ENCODE measurements around the gene GSTCD. TPM values are rescaled to one million over a fixed set of nuclear protein-coding genes. Genes with fewer than 3 reads are reported as not detected.

GSTCD gene
- total RNA-seq, 1 experiment from 2014 or later, result 22.5 TPM

- TF ChIP-seq FOSL1 (IDR thresholded peaks at IDR 0.05; ENCODE audit: low read depth), result no peak
Measured at GRCh38 chr4:105808030-105808749, 99.6 kb downstream of the GSTCD start (continued).

GRCh38 chr4:105808750-105809041 lies 100.1 kb downstream of the GSTCD start:
- intact Hi-C loops (cut with micrococcal nuclease), result no loop called here
- ATAC-seq (no peak), DNase-seq (ENCODE audit: low read depth, low spot score) (peak; percentile 7)
- no TSS peak for BruUV-seq (replicated peaks)
- Histone ChIP-seq H3K9ac (ENCODE audit: low read length) (no peak overlapping the region), H2AFZ (ENCODE audit: low read depth, low read length, poor library complexity, severe bottlenecking) (no peak overlapping the region), H3K27me3 (ENCODE audit: insufficient read depth, low read length) (no peaks in the 10 kb centered on the region), H3K36me3 (ENCODE audit: control insufficient read depth in 1 of 2, insufficient read depth in 2 of 2, low read length in 2 of 2) (no peaks in the 10 kb centered on the region), H4K20me1 (ENCODE audit: insufficient read depth) (no peaks in the 10 kb centered on the region), H3K79me2 (ENCODE audit: insufficient read depth, low read length) (no peaks in the 10 kb centered on the region), H3K4me2 (ENCODE audit: low read length) (no peak overlapping the region), H3K9me2 (ENCODE audit: insufficient read depth) (no peaks in the 10 kb centered on the region), H3K27ac (ENCODE audit: low read depth, low read length) (no peak overlapping the region), H3K9me3 (ENCODE audit: control insufficient read depth in 1 of 2, insufficient read depth in 1 of 2, low read depth in 1 of 2, low read length in 2 of 2) (no peaks in the 10 kb centered on the region), H3K4me1 (ENCODE audit: control insufficient read depth in 1 of 2, insufficient read depth in 2 of 2, low read length in 2 of 2) (no peaks in the 10 kb centered on the region), H3K4me3 (replicated peaks in 1 of 2; ENCODE audit: low read depth in 1 of 2, low read length in 2 of 2) (no peak overlapping the region)
- 0 out of 2 replicates have a peak, but pooled peaks have one; percentile 35 for TF ChIP-seq CEBPB (IDR thresholded peaks at IDR 0.05; ENCODE audit: low read depth)
- TF ChIP-seq TCF7L2 (IDR thresholded peaks at IDR 0.05; ENCODE audit: borderline replicate concordance, extremely low read depth, insufficient read depth, insufficient read length), result no peak
- POLR2A ChIA-PET, result interaction anchor here (0.8 kb wide), 1 partner anchor 93 kb away, joined by 3 read pairs; no protein-coding TSS in a partner anchor
- CTCF ChIA-PET, result no interaction called here
- RAD21 ChIA-PET (ENCODE audit: low non-redundant PET in 1 of 2, low total read pairs in 2 of 2, uncharacterized antibody in 2 of 2, unreplicated experiment in 2 of 2), result no interaction called here

GRCh38 chr4:105815701-105816100 lies 107.1 kb downstream of the GSTCD start:
- no peaks in the 10 kb centered on the region for H3K9me2 ChIP-seq (ENCODE audit: insufficient read depth)
- no peak overlapping the region for H3K4me3 ChIP-seq (replicated peaks in 1 of 2; ENCODE audit: low read depth in 1 of 2, low read length in 2 of 2)
- H3K4me2 ChIP-seq (ENCODE audit: low read length), result no peak overlapping the region
- no peaks in the 10 kb centered on the region for H3K36me3 ChIP-seq (ENCODE audit: control insufficient read depth in 1 of 2, insufficient read depth in 2 of 2, low read length in 2 of 2)
- H3K4me1 ChIP-seq (ENCODE audit: control insufficient read depth in 1 of 2, insufficient read depth in 2 of 2, low read length in 2 of 2), result no peaks in the 10 kb centered on the region
- no peak for DNase-seq (ENCODE audit: low read depth, low spot score)
- H3K27me3 ChIP-seq (ENCODE audit: insufficient read depth, low read length), result no peaks in the 10 kb centered on the region
- ChIA-PET RAD21 (ENCODE audit: low non-redundant PET in 1 of 2, low total read pairs in 2 of 2, uncharacterized antibody in 2 of 2, unreplicated experiment in 2 of 2) (no interaction called here), CTCF (no interaction called here), POLR2A (no interaction called here)
- no peak overlapping the region for H3K27ac ChIP-seq (ENCODE audit: low read depth, low read length)
- no peaks in the 10 kb centered on the region for H3K79me2 ChIP-seq (ENCODE audit: insufficient read depth, low read length)
- no peaks in the 10 kb centered on the region for H3K9me3 ChIP-seq (ENCODE audit: control insufficient read depth in 1 of 2, insufficient read depth in 1 of 2, low read depth in 1 of 2, low read length in 2 of 2)
- intact Hi-C loops (cut with micrococcal nuclease), result no loop called here
- BruUV-seq (replicated peaks), result no TSS peak
- H4K20me1 ChIP-seq (ENCODE audit: insufficient read depth), result no peaks in the 10 kb centered on the region
- TF ChIP-seq EZH2phosphoT487 (IDR thresholded peaks at IDR 0.05; ENCODE audit: borderline replicate concordance), result no peak
- no peak for TF ChIP-seq SRF (IDR thresholded peaks at IDR 0.05; ENCODE audit: low read depth)
- TF ChIP-seq FOSL1 (IDR thresholded peaks at IDR 0.05; ENCODE audit: low read depth), result no peak
- TF ChIP-seq ZFX (IDR thresholded peaks at IDR 0.05), result no peak
- TF ChIP-seq REST (IDR thresholded peaks at IDR 0.05; ENCODE audit: low read depth), result no peak
- TF ChIP-seq POLR2A (IDR thresholded peaks at IDR 0.05; ENCODE audit: borderline replicate concordance, extremely low read depth, insufficient read depth, insufficient read length), result no peak
- TF ChIP-seq SIN3A (IDR thresholded peaks at IDR 0.05; ENCODE audit: low read depth), result no peak
- no peak for TF ChIP-seq SP1 (IDR thresholded peaks at IDR 0.05; ENCODE audit: low read depth)
- TF ChIP-seq ZBTB33 (IDR thresholded peaks at IDR 0.05; ENCODE audit: extremely low read depth, insufficient replicate concordance, low read length), result no peak
- ATAC-seq, result no peak
- no peak overlapping the region for H3K9ac ChIP-seq (ENCODE audit: low read length)
- H2AFZ ChIP-seq (ENCODE audit: low read depth, low read length, poor library complexity, severe bottlenecking), result no peak overlapping the region

Measured in HCT116 (cell line).